22Rv1 (cell line): ENCODE measurements around the gene FYN.
"Not testable (repeated sequence)": the region's sequence is repeated elsewhere in the genome, so short reads cannot be mapped to it uniquely, and the experiment has no call there.

Experiments used
- H3K27ac ChIP-seq: fragments of 450-650 bp; 2 replicates; pipeline ENCODE4 v1.5.1; 2017
- ZFX ChIP-seq: fragments of 450-650 bp; IDR thresholded peaks from 2 replicates; pipeline ENCODE4 v1.6.1; 2017; ENCODE audit warnings: antibody characterized with exemption, borderline replicate concordance
- TF ChIP-seq, protein P1 (sequence below): fragments of 450-650 bp; IDR thresholded peaks from 2 replicates; pipeline ENCODE4 v1.5.1; 2017; ENCODE audit warnings: mild to moderate bottlenecking

Gene FYN

DNA sequence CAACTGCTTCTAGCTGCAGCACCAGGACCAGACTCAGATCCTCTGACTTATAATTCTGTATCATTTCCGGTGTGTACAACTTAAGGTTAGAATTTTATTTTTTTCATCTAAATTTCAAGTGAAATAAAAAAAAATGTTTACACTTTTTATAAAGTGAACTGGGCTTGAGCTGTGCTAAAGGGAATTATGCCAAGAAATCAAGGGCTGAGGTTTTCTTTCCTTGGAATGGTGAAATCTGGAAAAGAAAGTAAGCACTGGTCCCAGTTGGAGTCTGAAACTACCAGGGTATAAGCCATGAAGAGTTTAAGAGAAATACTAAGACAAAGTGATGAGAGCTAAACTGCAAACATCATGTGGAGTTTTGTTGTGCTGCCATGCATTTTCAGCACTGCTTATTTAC, 21.7 kb upstream of the FYN start:
- no peak overlapping the region for H3K27ac ChIP-seq
- TF ChIP-seq ZFX, result no peak
- TF ChIP-seq, protein P1, sequence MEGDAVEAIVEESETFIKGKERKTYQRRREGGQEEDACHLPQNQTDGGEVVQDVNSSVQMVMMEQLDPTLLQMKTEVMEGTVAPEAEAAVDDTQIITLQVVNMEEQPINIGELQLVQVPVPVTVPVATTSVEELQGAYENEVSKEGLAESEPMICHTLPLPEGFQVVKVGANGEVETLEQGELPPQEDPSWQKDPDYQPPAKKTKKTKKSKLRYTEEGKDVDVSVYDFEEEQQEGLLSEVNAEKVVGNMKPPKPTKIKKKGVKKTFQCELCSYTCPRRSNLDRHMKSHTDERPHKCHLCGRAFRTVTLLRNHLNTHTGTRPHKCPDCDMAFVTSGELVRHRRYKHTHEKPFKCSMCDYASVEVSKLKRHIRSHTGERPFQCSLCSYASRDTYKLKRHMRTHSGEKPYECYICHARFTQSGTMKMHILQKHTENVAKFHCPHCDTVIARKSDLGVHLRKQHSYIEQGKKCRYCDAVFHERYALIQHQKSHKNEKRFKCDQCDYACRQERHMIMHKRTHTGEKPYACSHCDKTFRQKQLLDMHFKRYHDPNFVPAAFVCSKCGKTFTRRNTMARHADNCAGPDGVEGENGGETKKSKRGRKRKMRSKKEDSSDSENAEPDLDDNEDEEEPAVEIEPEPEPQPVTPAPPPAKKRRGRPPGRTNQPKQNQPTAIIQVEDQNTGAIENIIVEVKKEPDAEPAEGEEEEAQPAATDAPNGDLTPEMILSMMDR, result no peak

DNA sequence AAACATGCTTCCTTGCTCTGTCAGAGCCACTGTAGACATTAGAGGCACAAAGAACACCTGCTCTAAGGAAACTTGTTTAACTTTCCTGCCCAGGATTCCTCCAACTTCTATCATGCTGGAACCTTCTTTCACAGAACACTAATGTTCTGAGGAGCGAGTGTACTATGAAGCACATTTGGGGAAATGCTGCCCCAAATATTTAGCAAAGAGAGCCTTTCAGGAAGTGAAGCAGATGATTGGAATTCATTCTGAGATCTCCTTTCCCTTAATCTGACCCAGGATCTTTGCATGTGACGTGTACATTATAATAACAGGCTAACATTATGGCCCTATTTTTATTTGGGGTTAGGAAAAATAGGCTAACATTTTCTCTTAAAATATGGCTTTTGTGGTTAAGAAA, 21.0 kb upstream of the FYN start:
- no peak overlapping the region for H3K27ac ChIP-seq
- TF ChIP-seq ZFX, result no peak
- TF ChIP-seq, protein P1, result no peak

DNA sequence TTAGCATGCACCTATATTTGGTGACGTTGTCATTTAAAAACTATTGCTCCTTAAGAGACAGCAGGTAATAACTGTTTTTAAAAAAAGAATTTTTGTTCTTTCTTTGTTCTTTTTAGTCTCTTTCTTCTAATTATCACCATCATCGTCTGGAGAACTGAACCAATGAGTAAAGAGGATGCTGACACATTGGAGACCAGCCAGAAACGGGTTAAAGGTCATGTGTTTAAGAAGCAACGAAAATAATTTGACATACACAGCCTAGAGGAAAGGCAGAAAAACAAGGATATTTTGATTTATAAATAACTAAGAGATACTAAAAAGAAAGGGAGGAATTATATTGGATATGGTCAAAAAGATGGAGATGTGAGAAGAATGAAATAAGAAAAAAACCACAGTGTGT, 19.2 kb upstream of the FYN start:
- TF ChIP-seq, protein P1, result no peak
- no peak for TF ChIP-seq ZFX

DNA sequence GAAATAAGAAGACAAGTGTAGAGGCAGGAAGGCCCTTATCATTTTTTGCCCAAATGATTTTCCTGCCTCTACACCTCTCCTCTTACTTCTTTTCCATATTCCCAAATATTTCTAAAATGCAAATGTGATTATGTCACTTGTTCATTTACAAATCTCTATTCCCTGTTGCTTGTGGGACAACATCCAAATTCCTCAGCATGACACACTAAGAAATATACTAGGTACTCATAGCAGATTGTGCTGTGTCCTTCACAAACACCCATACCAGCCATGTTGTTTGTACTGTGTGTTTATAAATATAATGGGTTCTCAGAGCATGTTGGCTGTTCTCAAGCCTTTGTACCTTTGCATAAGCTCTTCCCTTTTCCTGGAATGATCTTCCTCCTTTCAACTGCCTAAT, 17.7 kb upstream of the FYN start:
- H3K27ac ChIP-seq, result no peak overlapping the region
- TF ChIP-seq, protein P1, result no peak
- TF ChIP-seq ZFX, result no peak

More for the DNA sequence above, 19.2 kb upstream of the FYN start:
- H3K27ac ChIP-seq, result no peak overlapping the region

DNA sequence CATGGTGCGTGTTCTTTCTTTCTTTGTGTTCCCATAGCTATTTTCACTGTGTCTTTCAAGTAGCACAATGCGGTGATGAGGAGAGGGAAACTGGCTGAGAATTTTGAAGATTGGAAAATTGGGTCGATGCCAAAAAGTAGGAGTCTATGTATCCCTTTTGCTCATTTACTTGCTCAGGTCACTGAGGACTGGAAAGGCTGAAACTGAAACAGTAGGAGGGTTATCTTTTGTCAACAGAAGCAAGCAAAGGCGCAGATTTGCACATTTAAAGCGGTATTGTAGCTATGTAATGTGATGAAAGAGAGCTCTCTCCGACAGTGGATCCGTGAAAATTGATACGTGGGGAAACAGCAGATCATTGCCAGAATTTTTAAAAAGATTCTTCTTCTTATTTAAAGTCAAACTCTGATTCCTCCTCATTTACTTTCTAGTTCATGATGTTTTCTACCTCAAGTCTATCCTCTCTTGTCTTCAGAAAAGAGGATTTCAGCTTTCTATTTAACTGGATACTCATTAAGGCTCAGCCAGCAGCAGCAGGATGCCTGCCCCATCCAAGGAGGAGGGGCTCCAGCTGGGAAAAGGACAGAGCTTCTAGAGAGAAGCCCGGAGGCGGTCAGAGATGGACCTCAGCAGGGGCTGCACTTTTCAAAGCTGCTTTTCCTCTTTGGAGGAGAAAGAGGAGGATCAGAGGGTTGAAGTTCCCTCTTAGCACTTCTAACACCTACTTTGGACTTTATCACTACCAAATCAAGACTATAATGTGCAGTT, 15.9 kb upstream of the FYN start:
- no peak overlapping the region for H3K27ac ChIP-seq
- TF ChIP-seq, protein P1, result no peak
- TF ChIP-seq ZFX, result no peak

DNA sequence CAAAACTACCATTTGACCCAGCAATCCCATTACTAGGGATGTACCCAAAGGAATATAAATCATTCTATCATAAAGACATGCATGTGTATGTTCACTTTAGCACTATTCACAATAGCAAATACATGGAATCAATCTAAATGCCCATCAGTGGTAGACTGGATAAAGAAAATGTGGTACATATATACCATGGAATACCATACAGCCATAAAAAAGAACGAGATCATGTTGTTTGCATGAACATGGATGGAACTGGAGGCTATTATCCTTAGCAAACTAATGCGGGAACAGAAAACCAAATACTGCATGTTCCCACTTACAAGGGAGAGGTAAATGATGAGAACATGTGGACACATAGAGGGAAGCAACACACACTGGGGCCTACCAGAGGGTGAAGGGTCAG, 13.5 kb upstream of the FYN start:
- H3K27ac ChIP-seq, result not testable (repeated sequence)

DNA sequence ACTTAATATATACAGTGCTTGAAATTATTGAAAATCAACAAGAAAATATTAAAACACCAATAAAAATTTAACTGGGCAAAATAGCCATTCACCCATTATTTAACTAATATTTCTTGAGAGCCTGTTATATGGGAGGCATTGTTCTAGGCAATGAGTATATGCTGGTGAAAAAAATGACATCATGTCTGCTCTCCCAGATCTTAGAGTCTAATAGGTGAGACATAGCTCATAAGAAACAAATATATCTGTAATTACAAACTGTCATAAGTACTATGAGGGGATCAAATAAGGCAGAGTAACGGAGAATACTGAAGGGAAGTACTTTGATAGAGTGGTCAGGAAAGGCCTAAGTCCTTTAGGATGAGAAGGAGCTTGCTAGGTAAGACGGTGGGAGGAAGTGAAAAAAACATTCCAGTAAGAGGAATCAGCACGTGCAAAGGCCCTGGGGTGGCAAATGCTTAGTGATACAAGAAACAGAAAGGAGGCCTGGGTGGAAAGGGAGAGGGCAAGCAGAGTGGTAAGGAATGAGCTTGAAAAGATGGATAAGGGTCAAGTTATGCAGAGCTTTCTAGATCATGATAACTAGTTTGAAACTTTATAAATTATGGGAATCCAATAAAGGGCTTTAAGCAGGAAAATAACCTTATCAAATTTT, 12.2 kb upstream of the FYN start:
- no peak overlapping the region for H3K27ac ChIP-seq
- no peak for TF ChIP-seq ZFX
- TF ChIP-seq, protein P1, result no peak
